Mucosa of descending colon (tissue), 3 donors: ENCODE results near the gene KIAA0753. TPM values are rescaled to one million over a fixed set of nuclear protein-coding genes. Genes with fewer than 3 reads are reported as not detected.

ENCODE experiments used
- ATAC-seq: fragments of 200-7000 bp; cut with Tn5 transposase; one replicate; pipeline ENCODE4 v1.9.1; 2020; ENCODE audit warnings: mild to moderate bottlenecking, moderate library complexity
- DNase-seq, 3 donors: peaks; one replicate each; pipeline ENCODE4 v3.0.0-alpha.2; 2020
- H3K36me3 ChIP-seq: fragments of 200-600 bp; one replicate; pipeline ENCODE4 v1.8.0; 2021; ENCODE audit warnings: low read depth, mild to moderate bottlenecking
- H3K4me1 ChIP-seq: fragments of 200-600 bp; one replicate; pipeline ENCODE4 v1.8.0; 2021; ENCODE audit warnings: low read depth, mild to moderate bottlenecking
- H3K4me3 ChIP-seq: fragments of 200-600 bp; one replicate; pipeline ENCODE4 v1.8.0; 2021; ENCODE audit warnings: mild to moderate bottlenecking
- H3K9me3 ChIP-seq: fragments of 200-600 bp; one replicate; pipeline ENCODE4 v1.8.0; 2021; ENCODE audit warnings: mild to moderate bottlenecking
- intact Hi-C, 2 donors: fragments of 100-400 bp; cut with DNase I in 1 of 2; cut with micrococcal nuclease in 1 of 2; formaldehyde crosslinking; loops; one replicate each; pipeline versions ENCODE4 v1.11.0 to v1.11.1; 2022; cut with DNase I, micrococcal nuclease
- total RNA-seq, 3 donors: library from RNA; stranded (reverse); fragmentation: NEBNext Ultra II Directional in 2 of 3; extraction: Animal tissue kit (Norgen Biotek cat#: 25700) in 2 of 3; gene quantifications; one replicate each; pipeline versions ENCODE4 v1.2.1 to v1.2.4, GENCODE V29; 2021 to 2023
- TF ChIP-seq, protein P1 (sequence below): fragments of 200-600 bp; IDR thresholded peaks from one replicate; pipeline ENCODE4 v1.8.0; 2022; ENCODE audit warnings: antibody characterized with exemption, mild to moderate bottlenecking
- donor health status: DM: no; HTN: no; CAD: no; lungs with moderate emphysema.
- donor health status: DM: no; HTN: no; CAD: no.
- donor health status: DM: no; HTN: yes; CAD: no.

The KIAA0753 gene
- total RNA-seq, 3 donors from 2014 or later = 15.5 to 22.8 (median 18.6) TPM

- Histone ChIP-seq H3K36me3 (peaks cover 8% of the 10 kb centered on the region), H3K9me3 (no peaks in the 10 kb centered on the region), H3K4me1 (peaks cover 22% of the 10 kb centered on the region), H3K4me3 (no peak overlapping the region)
- DNase-seq (no peak), ATAC-seq (no peak)
- TF ChIP-seq, protein P1, sequence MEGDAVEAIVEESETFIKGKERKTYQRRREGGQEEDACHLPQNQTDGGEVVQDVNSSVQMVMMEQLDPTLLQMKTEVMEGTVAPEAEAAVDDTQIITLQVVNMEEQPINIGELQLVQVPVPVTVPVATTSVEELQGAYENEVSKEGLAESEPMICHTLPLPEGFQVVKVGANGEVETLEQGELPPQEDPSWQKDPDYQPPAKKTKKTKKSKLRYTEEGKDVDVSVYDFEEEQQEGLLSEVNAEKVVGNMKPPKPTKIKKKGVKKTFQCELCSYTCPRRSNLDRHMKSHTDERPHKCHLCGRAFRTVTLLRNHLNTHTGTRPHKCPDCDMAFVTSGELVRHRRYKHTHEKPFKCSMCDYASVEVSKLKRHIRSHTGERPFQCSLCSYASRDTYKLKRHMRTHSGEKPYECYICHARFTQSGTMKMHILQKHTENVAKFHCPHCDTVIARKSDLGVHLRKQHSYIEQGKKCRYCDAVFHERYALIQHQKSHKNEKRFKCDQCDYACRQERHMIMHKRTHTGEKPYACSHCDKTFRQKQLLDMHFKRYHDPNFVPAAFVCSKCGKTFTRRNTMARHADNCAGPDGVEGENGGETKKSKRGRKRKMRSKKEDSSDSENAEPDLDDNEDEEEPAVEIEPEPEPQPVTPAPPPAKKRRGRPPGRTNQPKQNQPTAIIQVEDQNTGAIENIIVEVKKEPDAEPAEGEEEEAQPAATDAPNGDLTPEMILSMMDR = no peak
- intact Hi-C loops = no loop called here
These were observed 3.1 kb downstream of the KIAA0753 start for GRCh38 chr17:6637458-6637840.

- TF ChIP-seq, protein P1 = no peak
- Histone ChIP-seq H3K36me3 (peaks cover 8% of the 10 kb centered on the region), H3K4me3 (no peak overlapping the region), H3K4me1 (peaks cover 16% of the 10 kb centered on the region), H3K9me3 (no peaks in the 10 kb centered on the region)
- ATAC-seq (no peak), DNase-seq (no peak)
- intact Hi-C loops = no loop called here
These were observed 3.7 kb downstream of the KIAA0753 start for GRCh38 chr17:6636616-6637457.

DNA sequence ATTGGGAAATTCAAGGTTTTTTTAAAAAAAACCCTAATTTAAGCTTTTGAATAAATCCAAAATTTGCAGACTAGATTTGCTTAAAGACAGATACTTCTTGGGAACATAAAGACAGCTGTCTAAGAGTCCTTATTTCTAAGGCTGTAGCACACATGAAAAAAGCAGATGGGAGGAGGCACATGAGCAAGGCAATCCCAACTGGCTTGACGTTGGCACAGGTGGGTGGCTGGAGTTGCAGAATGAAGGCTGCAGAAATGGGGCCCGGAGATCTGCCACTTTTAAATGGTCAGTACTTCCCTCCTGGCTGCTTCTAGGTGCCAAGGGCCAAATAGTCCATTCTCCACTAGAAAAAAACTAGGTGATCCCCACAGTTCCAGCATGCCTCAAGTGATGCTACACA lies 4.4 kb downstream of the KIAA0753 start:
- DNase-seq (no peak), ATAC-seq (no peak)
- H3K4me1 ChIP-seq = peaks cover 15% of the 10 kb centered on the region
- H3K36me3 ChIP-seq = peaks cover 8% of the 10 kb centered on the region
- intact Hi-C loops = no loop called here
- H3K4me3 ChIP-seq = no peak overlapping the region
- TF ChIP-seq, protein P1 = no peak
- H3K9me3 ChIP-seq = no peaks in the 10 kb centered on the region

- Histone ChIP-seq H3K9me3 (no peaks in the 10 kb centered on the region), H3K4me3 (no peak overlapping the region), H3K4me1 (peaks cover 7% of the 10 kb centered on the region), H3K36me3 (peaks cover 8% of the 10 kb centered on the region)
- intact Hi-C loops = no loop called here
- no peak for DNase-seq
- ATAC-seq = no peak
- TF ChIP-seq, protein P1 = no peak
These were observed 7.2 kb downstream of the KIAA0753 start for GRCh38 chr17:6633263-6633662.

DNA sequence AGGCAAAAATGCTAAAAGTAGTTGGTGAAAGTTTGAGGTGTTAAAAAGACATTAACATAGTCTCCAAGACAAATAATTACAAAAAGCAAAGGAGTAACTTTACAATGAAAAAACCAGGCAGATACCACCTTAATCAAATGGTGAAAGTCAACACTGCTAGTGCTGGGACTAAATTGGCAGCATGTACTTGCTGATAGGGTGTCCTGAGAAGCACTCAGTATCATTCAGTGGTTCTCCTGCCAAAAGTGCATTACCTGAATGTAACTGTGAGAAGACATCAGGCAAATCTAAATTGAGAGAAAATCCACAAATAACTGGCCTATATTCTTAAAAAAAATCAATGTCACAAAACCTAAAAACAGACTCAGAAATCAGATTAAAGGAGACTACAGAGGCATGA lies 8.0 kb downstream of the KIAA0753 start:
- DNase-seq (no peak), ATAC-seq (no peak)
- H3K4me1 ChIP-seq = peaks cover 7% of the 10 kb centered on the region
- TF ChIP-seq, protein P1 = no peak
- intact Hi-C loops = no loop called here
- H3K36me3 ChIP-seq = peaks cover 8% of the 10 kb centered on the region
- no peaks in the 10 kb centered on the region for H3K9me3 ChIP-seq
- H3K4me3 ChIP-seq = no peak overlapping the region
